ENCODE measurements around the gene DPEP1.
"Not testable (repeated sequence)": the region's sequence is repeated elsewhere in the genome, so short reads cannot be mapped to it uniquely, and the experiment has no call there.

The DPEP1 gene

GRCh38 chr16:89620406-89620841, 7.0 kb downstream of the DPEP1 start:
- DNase-seq (ENCODE audit: low read depth), result no peak

- DNase-seq (ENCODE audit: low read depth), result no peak
Measured at GRCh38 chr16:89621136-89621697, 7.8 kb downstream of the DPEP1 start.

- DNase-seq (ENCODE audit: low read depth), result no peak
Measured at GRCh38 chr16:89621698-89622409, 8.4 kb downstream of the DPEP1 start.

GRCh38 chr16:89623511-89624261, 10.2 kb downstream of the DPEP1 start:
- no peak for DNase-seq (ENCODE audit: low read depth)

GRCh38 chr16:89624777-89625761, 11.6 kb downstream of the DPEP1 start:
- no peak for DNase-seq (ENCODE audit: low read depth)

GRCh38 chr16:89629827-89630610, 16.6 kb downstream of the DPEP1 start:
- no peak for DNase-seq (ENCODE audit: low read depth)

GRCh38 chr16:89633064-89633631, 19.7 kb downstream of the DPEP1 start:
- no peak for DNase-seq (ENCODE audit: low read depth)

- not testable (repeated sequence) for DNase-seq (ENCODE audit: low read depth)
Measured at GRCh38 chr16:89634463-89635385, 21.3 kb downstream of the DPEP1 start.

- no peak for DNase-seq (ENCODE audit: low read depth)
Measured at GRCh38 chr16:89636663-89637062, 23.2 kb downstream of the DPEP1 start.

GRCh38 chr16:89637379-89637778, 23.9 kb downstream of the DPEP1 start:
- DNase-seq (ENCODE audit: low read depth), result no peak

GRCh38 chr16:89638455-89638854, 25.0 kb downstream of the DPEP1 start:
- DNase-seq (ENCODE audit: low read depth), result no peak

- DNase-seq (ENCODE audit: low read depth), result no peak
Measured at GRCh38 chr16:89639385-89639784, 25.9 kb downstream of the DPEP1 start.

- DNase-seq (ENCODE audit: low read depth), result no peak
Measured at GRCh38 chr16:89641458-89642119, 28.1 kb downstream of the DPEP1 start.

GRCh38 chr16:89642574-89642973, 29.1 kb downstream of the DPEP1 start:
- no peak for DNase-seq (ENCODE audit: low read depth)

- no peak for DNase-seq (ENCODE audit: low read depth)
Measured at GRCh38 chr16:89643769-89644300, 30.4 kb downstream of the DPEP1 start.

- no peak for DNase-seq (ENCODE audit: low read depth)
Measured at GRCh38 chr16:89645122-89645521, 31.7 kb downstream of the DPEP1 start.

- no peak for DNase-seq (ENCODE audit: low read depth)
Measured at GRCh38 chr16:89646270-89646669, 32.8 kb downstream of the DPEP1 start.

GRCh38 chr16:89646906-89647305, 33.5 kb downstream of the DPEP1 start:
- DNase-seq (ENCODE audit: low read depth), result no peak

GRCh38 chr16:89651584-89651983, 38.1 kb downstream of the DPEP1 start:
- no peak for DNase-seq (ENCODE audit: low read depth)

Data from stimulated activated CD8-positive, alpha-beta memory T cell treated with anti-CD3 and anti-CD28 coated beads, Interleukin-15, amount 100 ng/mL, for 1 hour (primary cell).